Breast epithelium (tissue), 3 donors: ENCODE measurements around the gene CSAG2.
"Not testable (repeated sequence)": the region's sequence is repeated elsewhere in the genome, so short reads cannot be mapped to it uniquely, and the experiment has no call there.

Experiments used
- POLR2A ChIP-seq: fragments of 450-650 bp; IDR thresholded peaks from one replicate; pipeline ENCODE4 v1.6.1; 2016; ENCODE audit warnings: antibody characterized with exemption, mild to moderate bottlenecking, moderate library complexity
- POLR2AphosphoS5 ChIP-seq, 3 donors: sonication (generic); formaldehyde crosslinking; IDR thresholded peaks; one replicate each; pipeline ENCODE4 v1.6.1; 2017; ENCODE audit warnings: antibody characterized with exemption in 3 of 3
- TF ChIP-seq, protein P1 (sequence below), 3 donors: fragments of 450-650 bp; IDR thresholded peaks; one replicate each; pipeline ENCODE4 v1.5.1; 2016 to 2017; ENCODE audit warnings: antibody characterized with exemption in 3 of 3, mild to moderate bottlenecking in 3 of 3, moderate library complexity in 3 of 3

DNA sequence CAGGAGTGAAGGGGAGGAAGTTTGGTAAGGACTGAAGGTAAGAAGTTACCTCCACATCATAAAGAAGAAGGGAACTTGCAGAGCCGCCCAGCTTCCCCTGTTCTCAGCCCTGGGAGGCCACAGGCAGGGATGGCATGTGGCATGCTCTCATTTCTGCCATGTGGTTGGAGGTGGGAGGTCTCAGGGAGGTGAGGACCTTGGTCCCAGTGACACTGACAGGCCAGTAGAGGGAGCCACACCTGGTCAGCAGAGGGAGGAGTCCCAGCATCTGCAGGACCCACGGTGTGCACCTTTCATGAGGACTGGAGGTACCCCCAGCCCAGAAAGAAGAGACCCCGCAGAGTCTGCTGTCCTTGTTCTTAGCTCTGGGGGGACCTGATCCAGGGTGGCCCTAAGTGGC lies 28.1 kb downstream of the CSAG2 start:
- not testable (repeated sequence) for TF ChIP-seq POLR2A; POLR2AphosphoS5 (IDR thresholded peaks at IDR 0.05)
- TF ChIP-seq, protein P1, sequence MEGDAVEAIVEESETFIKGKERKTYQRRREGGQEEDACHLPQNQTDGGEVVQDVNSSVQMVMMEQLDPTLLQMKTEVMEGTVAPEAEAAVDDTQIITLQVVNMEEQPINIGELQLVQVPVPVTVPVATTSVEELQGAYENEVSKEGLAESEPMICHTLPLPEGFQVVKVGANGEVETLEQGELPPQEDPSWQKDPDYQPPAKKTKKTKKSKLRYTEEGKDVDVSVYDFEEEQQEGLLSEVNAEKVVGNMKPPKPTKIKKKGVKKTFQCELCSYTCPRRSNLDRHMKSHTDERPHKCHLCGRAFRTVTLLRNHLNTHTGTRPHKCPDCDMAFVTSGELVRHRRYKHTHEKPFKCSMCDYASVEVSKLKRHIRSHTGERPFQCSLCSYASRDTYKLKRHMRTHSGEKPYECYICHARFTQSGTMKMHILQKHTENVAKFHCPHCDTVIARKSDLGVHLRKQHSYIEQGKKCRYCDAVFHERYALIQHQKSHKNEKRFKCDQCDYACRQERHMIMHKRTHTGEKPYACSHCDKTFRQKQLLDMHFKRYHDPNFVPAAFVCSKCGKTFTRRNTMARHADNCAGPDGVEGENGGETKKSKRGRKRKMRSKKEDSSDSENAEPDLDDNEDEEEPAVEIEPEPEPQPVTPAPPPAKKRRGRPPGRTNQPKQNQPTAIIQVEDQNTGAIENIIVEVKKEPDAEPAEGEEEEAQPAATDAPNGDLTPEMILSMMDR (IDR thresholded peaks at IDR 0.05): not testable (repeated sequence)
